A549 (cell line): ENCODE data around the gene MAPK11. TPM values are rescaled to one million over a fixed set of nuclear protein-coding genes. Genes with fewer than 3 reads are reported as not detected.

ENCODE experiments used
- ATAC-seq, 2 experiments: fragments of 200-7000 bp in 1 of 2; fragments of >200 bp in 1 of 2; cut with Nextera tagmentation in 1 of 2; cut with Tn5 transposase in 1 of 2; 3 replicates each; pipeline versions ENCODE4 v1.8.0 to v1.9.1; 2018 to 2020; ENCODE audit warnings: mild to moderate bottlenecking in 1 of 2, moderate library complexity in 1 of 2
- CTCF ChIA-PET: fragments of 300-600 bp; sonication (Branson Sonifier 250); formaldehyde crosslinking; extraction: SDS; loops from one replicate; lab custom pipeline; 2021; ENCODE audit warnings: antibody characterized with exemption, inconsistent platforms; lab: Yijun Ruan, JAX
- POLR2A ChIA-PET: fragments of 350-600 bp; formaldehyde crosslinking; extraction: SDS; loops from one replicate; lab custom pipeline; 2021; ENCODE audit warnings: antibody characterized with exemption, inconsistent platforms; lab: Yijun Ruan, JAX
- DNase-seq, 2 experiments: peaks; one replicate each; pipeline versions ENCODE4 v3.0.0 to v3.0.0-alpha.2; 2011 to 2016; ENCODE audit warnings: low read depth in 1 of 2, low spot score in 1 of 2
- FAIRE-seq: peaks from 2 replicates; lab custom pipeline; 2011; peaks lifted over from hg19 to GRCh38; lab: Jason Lieb, UNC
- H3K27ac ChIP-seq, 2 experiments: fragments of >200 bp; sonication (Bioruptor Twin); formaldehyde crosslinking; 3 replicates each; pipeline ENCODE4 v1.5.1; 2016 to 2017
- H3K4me1 ChIP-seq: fragments of >200 bp; sonication (Bioruptor Twin); formaldehyde crosslinking; 3 replicates; pipeline ENCODE4 v1.6.1; 2016
- H3K4me2 ChIP-seq: fragments of >200 bp; sonication (Bioruptor Twin); formaldehyde crosslinking; 3 replicates; pipeline ENCODE4 v1.6.1; 2016
- H3K4me3 ChIP-seq: fragments of >200 bp; sonication (Bioruptor Twin); formaldehyde crosslinking; 3 replicates; pipeline ENCODE4 v1.5.1; 2016
- H3K9me3 ChIP-seq: fragments of >200 bp; sonication (Bioruptor Twin); formaldehyde crosslinking; 3 replicates; pipeline ENCODE4 v1.6.1; 2016
- ATOH8 ChIP-seq: fragments of 250-450 bp; sonication (Bioruptor Pico); IDR thresholded peaks from 2 replicates; pipeline ENCODE4 v1.5.0; 2020; ENCODE audit warnings: low read depth, mild to moderate bottlenecking, moderate library complexity
- CBX8 ChIP-seq: fragments of 200-600 bp; sonication (generic); IDR thresholded peaks from 2 replicates; pipeline ENCODE4 v1.6.1; 2016
- CEBPB ChIP-seq, 2 experiments: fragments of >200 bp in 1 of 2; sonication (Bioruptor Twin) in 1 of 2; formaldehyde crosslinking in 1 of 2; IDR thresholded peaks; 2 replicates each; pipeline ENCODE4 v1.6.1; 2012 to 2016
- CTCF ChIP-seq: fragments of >200 bp; sonication (Bioruptor Twin); formaldehyde crosslinking; IDR thresholded peaks from 3 replicates; pipeline ENCODE4 v1.5.1; 2016
- EHF ChIP-seq: fragments of 250-450 bp; sonication (Bioruptor Pico); IDR thresholded peaks from 2 replicates; pipeline ENCODE4 v1.5.0; 2020; ENCODE audit warnings: mild to moderate bottlenecking
- ELK1 ChIP-seq: fragments of 150-350 bp; IDR thresholded peaks from 2 replicates; pipeline ENCODE4 v1.6.1; 2014; ENCODE audit warnings: low read depth, mild to moderate bottlenecking, low read length
- FOSB ChIP-seq: fragments of 250-450 bp; sonication (Bioruptor Pico); IDR thresholded peaks from 2 replicates; pipeline ENCODE4 v1.5.0; 2020; ENCODE audit warnings: mild to moderate bottlenecking, moderate library complexity
- FOSL2 ChIP-seq, 2 experiments: fragments of 450-650 bp in 1 of 2; fragments of >200 bp in 1 of 2; sonication (Bioruptor Twin) in 1 of 2; formaldehyde crosslinking; IDR thresholded peaks; 2 replicates each; pipeline versions ENCODE4 v1.5.0 to v1.6.1; 2016 to 2020; ENCODE audit warnings: mild to moderate bottlenecking in 1 of 2, moderate library complexity in 1 of 2
- HDAC2 ChIP-seq: fragments of 200-600 bp; sonication (generic); IDR thresholded peaks from 2 replicates; pipeline ENCODE4 v1.6.1; 2016
- HES2 ChIP-seq: fragments of >200 bp; sonication (Bioruptor Twin); formaldehyde crosslinking; IDR thresholded peaks from 2 replicates; pipeline ENCODE4 v1.6.1; 2016
- HEYL ChIP-seq: fragments of 250-450 bp; sonication (Bioruptor Pico); IDR thresholded peaks from 2 replicates; pipeline ENCODE4 v1.8.0; 2021; ENCODE audit warnings: mild to moderate bottlenecking, moderate library complexity
- HMGXB4 ChIP-seq: fragments of 250-450 bp; sonication (Bioruptor Pico); IDR thresholded peaks from 2 replicates; pipeline ENCODE4 v1.5.0; 2021; ENCODE audit warnings: mild to moderate bottlenecking, moderate library complexity, borderline replicate concordance
- JUN ChIP-seq, 2 experiments: fragments of >200 bp; sonication (Bioruptor Twin); formaldehyde crosslinking; IDR thresholded peaks; 2 replicates in 1 of 2; 3 replicates in 1 of 2; pipeline ENCODE4 v1.6.1; 2016 to 2017
- JUNB ChIP-seq: fragments of >200 bp; sonication (Bioruptor Twin); formaldehyde crosslinking; IDR thresholded peaks from 2 replicates; pipeline ENCODE4 v1.6.1; 2016
- KDM1A ChIP-seq: fragments of 200-600 bp; sonication (generic); IDR thresholded peaks from 2 replicates; pipeline ENCODE4 v1.6.1; 2016; ENCODE audit warnings: low read depth, mild to moderate bottlenecking
- KDM5A ChIP-seq: fragments of 200-600 bp; sonication (generic); IDR thresholded peaks from 2 replicates; pipeline ENCODE4 v1.6.1; 2016; ENCODE audit warnings: antibody characterized with exemption, mild to moderate bottlenecking
- MAFK ChIP-seq: fragments of 450-650 bp; IDR thresholded peaks from 2 replicates; pipeline ENCODE4 v1.6.1; 2014; ENCODE audit not compliant: partially characterized antibody
- MAX ChIP-seq: IDR thresholded peaks from 2 replicates; pipeline ENCODE4 v1.6.1; 2012
- NFE2L2 ChIP-seq: fragments of 150-350 bp; conservative IDR thresholded peaks from 2 replicates; pipeline ENCODE4 v1.6.1; 2014; ENCODE audit warnings: low read length
- NR3C1 ChIP-seq: fragments of >200 bp; sonication (Bioruptor Twin); formaldehyde crosslinking; IDR thresholded peaks from 3 replicates; pipeline ENCODE4 v1.6.1; 2017
- POLR2A ChIP-seq: IDR thresholded peaks from 2 replicates; pipeline ENCODE4 v1.6.1; 2012; ENCODE audit warnings: mild to moderate bottlenecking, low read length
- POLR2AphosphoS2 ChIP-seq: conservative IDR thresholded peaks from 2 replicates; pipeline ENCODE4 v1.6.1; 2012; ENCODE audit warnings: low read length, improper control_type of control experiment, inconsistent platforms
- RARB ChIP-seq: fragments of 250-450 bp; sonication (Bioruptor Pico); IDR thresholded peaks from 2 replicates; pipeline ENCODE4 v1.8.0; 2021; ENCODE audit warnings: mild to moderate bottlenecking, moderate library complexity
- RCOR1 ChIP-seq: fragments of 150-350 bp; IDR thresholded peaks from 2 replicates; pipeline ENCODE4 v1.6.1; 2014; ENCODE audit warnings: antibody characterized with exemption, low read length, low read depth
- TP53 ChIP-seq: fragments of 250-450 bp; sonication (Bioruptor Pico); IDR thresholded peaks from 2 replicates; pipeline ENCODE4 v1.5.0; 2021; ENCODE audit warnings: mild to moderate bottlenecking, moderate library complexity
- WGBS: methylation state at CpG from one replicate; pipeline ENCODE4 v1.1.6; 2017; ENCODE audit errors: missing lambda C conversion rate; 5-methylcytosine and 5-hydroxymethylcytosine counted together
- polyA plus RNA-seq, 4 experiments: library from polyadenylated mRNA; depleted of rRNA in 3 of 4; stranded (reverse); fragments of >200 nt; fragmentation: RNase III in 1 of 4; extraction: RNeasy Plus Mini Kit Qiagen cat#74134 plus additional on column Dnase treatment in 1 of 4; gene quantifications; 2 replicates in 3 of 4; 3 replicates in 1 of 4; pipeline ENCODE4 v1.2.3, GENCODE V29; 2011 to 2017

MAPK11 gene
- polyA plus RNA-seq, 2 of the 4 experiments (the other 2 are of a cell fraction), result 1.6 to 5.5 TPM

GRCh38 chr22:50314081-50314454 is 43.9 kb upstream of the MAPK11 start:
- Histone ChIP-seq H3K4me1 (0 out of 3 replicates have a peak, but pooled peaks cover 3% of the 10 kb centered on the region), H3K27ac (no peak overlapping the region), H3K4me2 (no peak overlapping the region), H3K4me3 (no peak overlapping the region), H3K9me3 (no peaks in the 10 kb centered on the region)
- CTCF ChIA-PET, result interaction anchor here (0.7 to 1.7 kb wide), 4 partner anchors 9 to 52 kb away, joined by 3 to 10 read pairs (median 3); partner anchors contain the start of gene DENND6B
- POLR2A ChIA-PET, result no interaction called here
- TF ChIP-seq CTCF, result no peak
- TF ChIP-seq HES2, result no peak
- TF ChIP-seq POLR2A, result no peak
- TF ChIP-seq FOSB (CRISPR knock-in tag), result no peak
- no peak for TF ChIP-seq RARB (CRISPR knock-in tag)
- no peak for TF ChIP-seq CEBPB (IDR thresholded peaks at IDR 0.05)
- no peak for TF ChIP-seq JUNB
- TF ChIP-seq EHF (CRISPR knock-in tag), result no peak
- no peak for TF ChIP-seq HDAC2
- TF ChIP-seq KDM5A, result no peak
- FAIRE-seq (no peak), ATAC-seq (peak in 1 of 2 experiments; percentile 4; a peak in 1 of 6 replicates), DNase-seq (no peak)
- WGBS, result 50% methylated on average over 5 of the region's 14 CpGs

GRCh38 chr22:50313600-50313999 is 43.4 kb upstream of the MAPK11 start:
- Histone ChIP-seq H3K9me3 (no peaks in the 10 kb centered on the region), H3K4me3 (no peak overlapping the region), H3K27ac (no peak overlapping the region), H3K4me1 (peaks cover 7% of the 10 kb centered on the region; the same call in 2 of the 3 replicates)
- WGBS, result 88% methylated on average over 9 of the region's 17 CpGs
- ATAC-seq, result no peak
- POLR2A ChIA-PET, result no interaction called here
- TF ChIP-seq HEYL (CRISPR knock-in tag) (no peak), NFE2L2 (no peak), KDM1A (no peak), JUN (IDR thresholded peaks at IDR 0.05) (no peak), ELK1 (no peak), RCOR1 (no peak), RARB (CRISPR knock-in tag) (no peak), FOSL2 (IDR thresholded peaks at IDR 0.05) (no peak), FOSL2 (CRISPR knock-in tag; IDR thresholded peaks at IDR 0.05) (no peak), MAFK (no peak), NR3C1 (no peak), JUNB (no peak), POLR2AphosphoS2 (no peak), CTCF (no peak), TP53 (no peak), MAX (no peak), HMGXB4 (CRISPR knock-in tag) (no peak), CBX8 (no peak), ATOH8 (no peak)
- TF ChIP-seq, all 56 proteins: peak for 0
- no peak overlapping the region for H3K4me2 ChIP-seq
- CTCF ChIA-PET, result interaction anchor here (0.7 to 1.7 kb wide), 3 partner anchors 13 to 51 kb away, joined by 3 to 10 read pairs (median 3); partner anchors contain the start of gene DENND6B
- DNase-seq (no peak), FAIRE-seq (no peak)
